MM.1S (cell line): Measurements from ENCODE around the gene SLC44A2.

Experiments used
- DNase-seq: peaks from one replicate; pipeline ENCODE4 v3.0.0-alpha.2; 2015
- H2AFZ ChIP-seq: fragments of 300-600 bp; sonication (generic); 2 replicates; pipeline ENCODE4 v1.6.0; 2016; ENCODE audit warnings: antibody characterized with exemption, low read length
- H3F3A ChIP-seq: fragments of 300-600 bp; sonication (generic); 2 replicates; pipeline ENCODE4 v1.6.1; 2016; ENCODE audit warnings: mild to moderate bottlenecking, antibody characterized with exemption, low read length, moderate library complexity, mixed read lengths; ENCODE audit not compliant: insufficient read depth
- H3K27ac ChIP-seq: fragments of 300-600 bp; sonication (generic); 2 replicates; pipeline ENCODE4 v1.5.1; 2016; ENCODE audit warnings: mild to moderate bottlenecking, low read length
- H3K27me3 ChIP-seq: fragments of 300-600 bp; sonication (generic); replicated peaks from 2 replicates; pipeline ENCODE4 v1.6.0; 2016; ENCODE audit warnings: low read length; ENCODE audit not compliant: insufficient read depth
- H3K36me3 ChIP-seq: fragments of 300-600 bp; sonication (generic); replicated peaks from 2 replicates; pipeline ENCODE4 v1.6.1; 2016; ENCODE audit warnings: mild to moderate bottlenecking, low read length, mixed read lengths; ENCODE audit not compliant: insufficient read depth
- H3K4me1 ChIP-seq: fragments of 300-600 bp; sonication (generic); 2 replicates; pipeline ENCODE4 v1.6.1; 2016; ENCODE audit warnings: low read length, mixed read lengths
- H3K4me2 ChIP-seq: fragments of 300-600 bp; sonication (generic); 2 replicates; pipeline ENCODE4 v1.6.0; 2016; ENCODE audit warnings: low read depth, low read length
- H3K4me3 ChIP-seq: fragments of 300-600 bp; sonication (generic); 2 replicates; pipeline ENCODE4 v1.5.1; 2016; ENCODE audit warnings: low read length, mixed read lengths
- H3K79me2 ChIP-seq: fragments of 300-600 bp; sonication (generic); 2 replicates; pipeline ENCODE4 v1.6.1; 2016; ENCODE audit warnings: mixed run types, low read length, mixed read lengths
- H3K9ac ChIP-seq: fragments of 300-600 bp; sonication (generic); 2 replicates; pipeline ENCODE4 v1.6.1; 2016; ENCODE audit warnings: low read length, mixed read lengths
- H3K9me2 ChIP-seq: fragments of 300-600 bp; sonication (generic); replicated peaks from 2 replicates; pipeline ENCODE4 v1.6.1; 2016; ENCODE audit warnings: mild to moderate bottlenecking, low read length, mixed read lengths; ENCODE audit not compliant: insufficient read depth
- H3K9me3 ChIP-seq: fragments of 300-600 bp; sonication (generic); replicated peaks from 2 replicates; pipeline ENCODE4 v1.6.1; 2016; ENCODE audit warnings: mild to moderate bottlenecking, low read length, mixed read lengths; ENCODE audit not compliant: insufficient read depth
- H4K20me1 ChIP-seq: fragments of 300-600 bp; sonication (generic); 2 replicates; pipeline ENCODE4 v1.6.1; 2016; ENCODE audit warnings: mild to moderate bottlenecking, low read length, moderate library complexity, mixed read lengths; ENCODE audit not compliant: insufficient read depth
- EZH2 ChIP-seq: fragments of 300-600 bp; sonication (generic); optimal IDR thresholded peaks from 2 replicates; pipeline ENCODE3; 2017; ENCODE audit warnings: low read depth, mild to moderate bottlenecking, antibody characterized with exemption, low read length, mixed read lengths
- EZH2phosphoT487 ChIP-seq: fragments of 300-600 bp; sonication (generic); IDR thresholded peaks from 2 replicates; pipeline ENCODE4 v1.6.1; 2018; ENCODE audit warnings: antibody characterized with exemption, low read length
- TF ChIP-seq, protein P1 (sequence below): fragments of 300-600 bp; sonication (generic); IDR thresholded peaks from 2 replicates; pipeline ENCODE4 v1.5.1; 2016; ENCODE audit warnings: antibody characterized with exemption, low read length, mixed read lengths

The SLC44A2 gene

GRCh38 chr19:10683064-10683426, 57.7 kb downstream of the SLC44A2 start:
- H4K20me1 ChIP-seq, result peaks cover 4% of the 10 kb centered on the region; the same call in 1 of the 2 replicates
- H3K27ac ChIP-seq, result no peak overlapping the region
- peaks cover 78% of the 10 kb centered on the region for H3K79me2 ChIP-seq

GRCh38 chr19:10683582-10683981, 58.2 kb downstream of the SLC44A2 start:
- peaks cover 73% of the 10 kb centered on the region for H3K79me2 ChIP-seq
- TF ChIP-seq, protein P1, sequence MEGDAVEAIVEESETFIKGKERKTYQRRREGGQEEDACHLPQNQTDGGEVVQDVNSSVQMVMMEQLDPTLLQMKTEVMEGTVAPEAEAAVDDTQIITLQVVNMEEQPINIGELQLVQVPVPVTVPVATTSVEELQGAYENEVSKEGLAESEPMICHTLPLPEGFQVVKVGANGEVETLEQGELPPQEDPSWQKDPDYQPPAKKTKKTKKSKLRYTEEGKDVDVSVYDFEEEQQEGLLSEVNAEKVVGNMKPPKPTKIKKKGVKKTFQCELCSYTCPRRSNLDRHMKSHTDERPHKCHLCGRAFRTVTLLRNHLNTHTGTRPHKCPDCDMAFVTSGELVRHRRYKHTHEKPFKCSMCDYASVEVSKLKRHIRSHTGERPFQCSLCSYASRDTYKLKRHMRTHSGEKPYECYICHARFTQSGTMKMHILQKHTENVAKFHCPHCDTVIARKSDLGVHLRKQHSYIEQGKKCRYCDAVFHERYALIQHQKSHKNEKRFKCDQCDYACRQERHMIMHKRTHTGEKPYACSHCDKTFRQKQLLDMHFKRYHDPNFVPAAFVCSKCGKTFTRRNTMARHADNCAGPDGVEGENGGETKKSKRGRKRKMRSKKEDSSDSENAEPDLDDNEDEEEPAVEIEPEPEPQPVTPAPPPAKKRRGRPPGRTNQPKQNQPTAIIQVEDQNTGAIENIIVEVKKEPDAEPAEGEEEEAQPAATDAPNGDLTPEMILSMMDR, result no peak
- TF ChIP-seq EZH2, result no peak
- no peak for TF ChIP-seq EZH2phosphoT487
- H3K36me3 ChIP-seq, result peaks cover 54% of the 10 kb centered on the region

More at GRCh38 chr19:10683064-10683426, 57.7 kb downstream of the SLC44A2 start:
- Histone ChIP-seq H3F3A (no peaks in the 10 kb centered on the region; the same call in 1 of the 2 replicates), H3K36me3 (peaks cover 56% of the 10 kb centered on the region), H3K9me2 (no peaks in the 10 kb centered on the region), H3K9me3 (no peaks in the 10 kb centered on the region), H2AFZ (no peak overlapping the region), H3K4me3 (no peak overlapping the region), H3K4me2 (no peak overlapping the region), H3K4me1 (no peaks in the 10 kb centered on the region), H3K9ac (no peak overlapping the region), H3K27me3 (no peaks in the 10 kb centered on the region)
- DNase-seq, result no peak
- TF ChIP-seq, protein P1, result no peak
- TF ChIP-seq EZH2, result no peak
- no peak for TF ChIP-seq EZH2phosphoT487

DNA sequence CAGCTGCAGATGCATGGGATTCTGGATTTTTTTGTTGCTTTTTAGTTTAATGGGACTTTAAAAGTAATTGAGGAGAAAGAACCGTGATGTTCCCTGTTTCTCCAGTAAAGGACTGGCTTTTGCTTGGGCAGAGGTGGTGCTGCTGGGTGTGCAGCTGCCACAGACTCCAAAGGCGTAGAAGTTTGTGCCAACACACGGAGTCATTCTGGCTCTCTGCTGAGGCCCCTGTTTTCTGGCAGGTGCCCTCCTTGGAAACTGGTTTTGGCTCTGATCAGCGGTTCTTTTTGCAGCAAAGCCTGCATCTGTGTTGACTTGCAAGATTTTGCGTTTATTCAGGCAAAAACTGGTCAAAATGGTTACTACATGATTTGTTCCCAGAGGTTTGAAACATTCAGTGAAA, 59.9 kb downstream of the SLC44A2 start:
- Histone ChIP-seq H3K4me1 (no peaks in the 10 kb centered on the region), H3K27ac (no peak overlapping the region), H3K9me3 (no peaks in the 10 kb centered on the region), H3K36me3 (peaks cover 38% of the 10 kb centered on the region), H3K79me2 (peaks cover 57% of the 10 kb centered on the region), H3K27me3 (no peaks in the 10 kb centered on the region), H4K20me1 (peaks cover 4% of the 10 kb centered on the region; the same call in 1 of the 2 replicates), H3K4me3 (no peak overlapping the region), H3K4me2 (no peak overlapping the region), H3K9me2 (no peaks in the 10 kb centered on the region), H3K9ac (no peak overlapping the region), H2AFZ (no peak overlapping the region), H3F3A (no peaks in the 10 kb centered on the region; the same call in 1 of the 2 replicates)
- DNase-seq, result no peak
- TF ChIP-seq, protein P1, result no peak
- TF ChIP-seq EZH2 (no peak), EZH2phosphoT487 (no peak)

More at GRCh38 chr19:10683582-10683981, 58.2 kb downstream of the SLC44A2 start:
- Histone ChIP-seq H3K4me3 (no peak overlapping the region), H3F3A (no peaks in the 10 kb centered on the region; the same call in 1 of the 2 replicates), H3K9me2 (no peaks in the 10 kb centered on the region), H3K4me2 (no peak overlapping the region), H3K9ac (no peak overlapping the region), H3K27ac (no peak overlapping the region), H4K20me1 (peaks cover 4% of the 10 kb centered on the region; the same call in 1 of the 2 replicates), H2AFZ (no peak overlapping the region), H3K27me3 (no peaks in the 10 kb centered on the region), H3K9me3 (no peaks in the 10 kb centered on the region), H3K4me1 (no peaks in the 10 kb centered on the region)
- no peak for DNase-seq
